GM12872 (cell line): ENCODE measurements around the gene DNAJB12.

Source experiments
- TF ChIP-seq, protein P1 (sequence below): IDR thresholded peaks from 3 replicates; pipeline ENCODE4 v1.5.1; 2011; ENCODE audit warnings: low read depth, mild to moderate bottlenecking, low read length, moderate library complexity; ENCODE audit not compliant: insufficient read depth

The DNAJB12 gene

DNA sequence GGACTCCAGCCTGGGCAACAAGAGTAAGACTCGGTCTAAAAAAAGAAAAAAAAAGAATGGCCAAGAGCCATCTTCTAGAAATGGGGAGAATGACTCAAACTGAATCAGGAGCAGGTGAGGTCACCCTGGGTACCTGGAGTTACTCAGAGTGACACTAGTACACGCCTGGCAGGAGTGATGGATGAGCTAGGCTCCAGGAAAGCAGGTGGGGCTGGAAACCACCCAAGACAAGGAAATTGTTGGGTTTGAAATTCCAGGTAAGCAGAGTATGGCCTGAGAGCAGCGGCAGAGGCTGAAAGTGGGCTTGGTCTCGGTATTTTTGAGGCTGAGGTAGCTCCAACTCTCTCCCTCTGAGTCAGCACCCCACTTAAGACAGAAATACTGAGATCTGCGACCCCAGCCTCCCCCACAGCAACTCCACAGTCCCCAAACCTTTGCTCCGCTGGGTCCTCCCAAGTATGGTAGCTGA, 62.5 kb downstream of the DNAJB12 start:
- TF ChIP-seq, protein P1, sequence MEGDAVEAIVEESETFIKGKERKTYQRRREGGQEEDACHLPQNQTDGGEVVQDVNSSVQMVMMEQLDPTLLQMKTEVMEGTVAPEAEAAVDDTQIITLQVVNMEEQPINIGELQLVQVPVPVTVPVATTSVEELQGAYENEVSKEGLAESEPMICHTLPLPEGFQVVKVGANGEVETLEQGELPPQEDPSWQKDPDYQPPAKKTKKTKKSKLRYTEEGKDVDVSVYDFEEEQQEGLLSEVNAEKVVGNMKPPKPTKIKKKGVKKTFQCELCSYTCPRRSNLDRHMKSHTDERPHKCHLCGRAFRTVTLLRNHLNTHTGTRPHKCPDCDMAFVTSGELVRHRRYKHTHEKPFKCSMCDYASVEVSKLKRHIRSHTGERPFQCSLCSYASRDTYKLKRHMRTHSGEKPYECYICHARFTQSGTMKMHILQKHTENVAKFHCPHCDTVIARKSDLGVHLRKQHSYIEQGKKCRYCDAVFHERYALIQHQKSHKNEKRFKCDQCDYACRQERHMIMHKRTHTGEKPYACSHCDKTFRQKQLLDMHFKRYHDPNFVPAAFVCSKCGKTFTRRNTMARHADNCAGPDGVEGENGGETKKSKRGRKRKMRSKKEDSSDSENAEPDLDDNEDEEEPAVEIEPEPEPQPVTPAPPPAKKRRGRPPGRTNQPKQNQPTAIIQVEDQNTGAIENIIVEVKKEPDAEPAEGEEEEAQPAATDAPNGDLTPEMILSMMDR: no peak

- TF ChIP-seq, protein P1: no peak
Measured at GRCh38 chr10:72291019-72291532, 63.6 kb downstream of the DNAJB12 start.

DNA sequence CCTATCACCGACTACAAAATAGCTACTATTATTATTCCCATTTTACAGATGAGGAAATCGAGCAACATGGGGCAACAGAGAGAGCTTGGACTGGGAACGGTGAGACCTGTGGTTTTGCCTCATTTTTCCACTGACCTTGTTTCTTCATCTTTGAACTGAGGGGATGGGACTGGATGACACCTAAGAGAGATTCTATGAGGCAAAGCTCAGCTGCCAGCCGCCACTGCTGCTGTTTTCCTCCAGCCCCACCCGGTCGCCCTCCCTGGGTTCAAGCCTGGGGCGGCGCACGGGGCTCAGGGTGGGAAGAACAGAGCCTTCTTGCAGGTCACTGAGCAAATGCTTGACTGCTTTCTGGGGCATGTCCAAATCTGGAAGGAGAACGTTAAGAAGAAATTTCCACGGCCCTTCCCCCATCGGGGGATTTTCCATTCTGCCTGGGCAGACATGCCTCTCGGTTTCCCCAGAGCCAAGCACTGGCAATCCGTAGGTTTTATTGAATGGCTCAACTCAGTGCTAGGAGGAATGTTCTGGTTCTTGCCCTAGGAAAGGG, 68.7 kb downstream of the DNAJB12 start:
- TF ChIP-seq, protein P1: no peak

DNA sequence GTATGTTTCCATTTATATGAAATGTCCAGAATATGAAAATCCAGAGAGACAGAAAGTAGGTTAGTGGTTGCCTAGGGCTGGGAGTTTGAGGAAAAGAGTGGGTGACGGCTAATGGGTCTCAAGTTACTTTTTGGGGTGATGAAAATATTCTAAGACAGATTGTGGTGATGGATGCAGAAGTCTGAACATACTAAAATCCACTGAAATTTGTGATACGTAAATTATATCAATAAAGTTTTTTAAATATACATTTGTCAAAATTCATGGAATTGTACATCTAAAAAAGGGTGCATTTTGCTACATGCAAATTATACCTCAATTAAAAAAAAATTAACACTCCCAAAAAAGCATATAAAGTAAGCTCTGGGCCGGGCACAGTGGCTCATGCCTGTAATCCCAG, 71.6 kb downstream of the DNAJB12 start:
- TF ChIP-seq, protein P1: no peak
